GM21576 (cell line): Measurements from ENCODE around the gene RUNX2.
"Not testable (repeated sequence)": the region's sequence is repeated elsewhere in the genome, so short reads cannot be mapped to it uniquely, and the experiment has no call there.

Source experiments
- ATAC-seq: cut with Tn5 transposase; IDR thresholded peaks from one replicate; pipeline ENCODE4 v1.9.1; 2021; ENCODE audit warnings: mild to moderate bottlenecking, moderate library complexity; ENCODE audit not compliant: unreplicated experiment

RUNX2 gene

DNA sequence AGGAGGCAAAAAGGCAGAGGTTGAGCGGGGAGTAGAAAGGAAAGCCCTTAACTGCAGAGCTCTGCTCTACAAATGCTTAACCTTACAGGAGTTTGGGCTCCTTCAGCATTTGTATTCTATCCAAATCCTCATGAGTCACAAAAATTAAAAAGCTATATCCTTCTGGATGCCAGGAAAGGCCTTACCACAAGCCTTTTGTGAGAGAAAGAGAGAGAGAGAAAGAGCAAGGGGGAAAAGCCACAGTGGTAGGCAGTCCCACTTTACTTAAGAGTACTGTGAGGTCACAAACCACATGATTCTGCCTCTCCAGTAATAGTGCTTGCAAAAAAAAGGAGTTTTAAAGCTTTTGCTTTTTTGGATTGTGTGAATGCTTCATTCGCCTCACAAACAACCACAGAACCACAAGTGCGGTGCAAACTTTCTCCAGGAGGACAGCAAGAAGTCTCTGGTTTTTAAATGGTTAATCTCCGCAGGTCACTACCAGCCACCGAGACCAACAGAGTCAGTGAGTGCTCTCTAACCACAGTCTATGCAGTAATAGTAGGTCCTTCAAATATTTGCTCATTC lies at the start of gene RUNX2:
Gene RUNX2 (plus strand): TSS at position 375 of the 567 bp plus-strand sequence. CDS start 397 bp downstream, outside the sequence.
- no peak for ATAC-seq

DNA sequence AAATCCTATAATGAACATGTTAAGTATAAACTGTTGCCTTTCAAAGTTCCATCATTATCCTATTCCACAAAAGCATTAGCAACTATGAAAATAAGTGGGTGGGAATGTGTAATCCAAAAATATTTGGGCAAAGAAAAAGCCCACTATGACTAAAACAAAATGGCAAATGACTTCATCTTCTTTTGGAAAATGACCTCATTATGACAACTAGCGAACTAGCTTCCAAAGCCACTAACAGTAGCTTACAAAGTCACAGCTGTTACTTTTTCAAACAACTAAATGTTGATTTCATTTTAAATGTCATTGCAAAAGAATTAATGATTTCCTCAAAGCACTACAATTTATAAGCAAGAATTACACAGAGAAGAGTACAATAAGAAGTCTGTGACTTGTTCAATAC lies 49.8 kb upstream of the RUNX2 start:
- no peak for ATAC-seq

DNA sequence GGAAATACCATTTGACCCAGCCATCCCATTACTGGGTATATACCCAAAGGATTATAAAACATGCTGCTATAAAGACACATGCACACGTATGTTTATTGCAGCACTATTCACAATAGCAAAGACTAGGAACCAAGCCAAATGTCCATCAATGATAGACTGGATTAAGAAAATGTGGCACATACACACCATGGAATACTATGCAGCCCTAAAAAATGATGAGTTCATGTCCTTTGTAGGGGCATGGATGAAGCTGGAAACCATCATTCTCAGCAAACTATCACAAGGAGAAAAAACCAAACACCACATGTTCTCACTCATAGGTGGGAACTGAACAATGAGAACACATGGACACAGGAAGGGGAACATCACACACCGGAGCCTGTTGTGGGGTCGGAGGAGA lies 41.4 kb upstream of the RUNX2 start:
- not testable (repeated sequence) for ATAC-seq

DNA sequence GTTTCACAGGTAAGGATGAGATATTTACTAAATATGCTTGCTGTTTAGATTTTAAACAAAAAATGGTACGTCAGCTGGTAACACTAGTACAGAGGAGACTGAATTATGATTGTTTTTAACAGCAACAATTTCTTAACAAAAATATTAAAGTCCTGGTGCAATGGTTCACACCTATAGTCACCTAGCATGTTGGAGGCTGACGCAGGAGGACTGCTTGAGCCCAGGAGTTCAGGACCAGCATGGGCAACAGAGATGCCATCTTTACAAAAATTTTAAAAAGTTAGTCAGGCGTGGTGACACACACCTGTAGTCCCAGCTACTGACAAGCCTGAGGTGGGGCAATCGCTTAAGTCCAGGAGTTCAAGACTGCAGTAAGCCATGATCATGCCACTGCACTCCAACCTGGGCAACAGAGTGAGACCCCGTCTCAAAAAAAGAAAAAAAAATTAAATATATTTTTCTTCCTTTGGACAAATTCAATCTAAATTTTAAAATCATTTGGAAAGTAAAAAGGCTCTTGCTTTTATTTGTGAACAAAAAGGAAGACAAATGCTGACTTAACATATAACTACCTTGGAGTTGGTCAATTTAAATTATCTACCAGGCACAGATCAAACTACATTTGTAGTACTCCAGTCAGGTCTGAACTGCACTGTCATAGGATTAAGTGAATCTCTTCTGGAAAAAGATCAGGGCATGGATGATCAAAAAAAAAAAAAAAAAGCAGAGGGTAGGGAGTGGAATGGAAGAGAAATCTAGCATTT lies 38.2 kb upstream of the RUNX2 start:
- ATAC-seq: no peak

DNA sequence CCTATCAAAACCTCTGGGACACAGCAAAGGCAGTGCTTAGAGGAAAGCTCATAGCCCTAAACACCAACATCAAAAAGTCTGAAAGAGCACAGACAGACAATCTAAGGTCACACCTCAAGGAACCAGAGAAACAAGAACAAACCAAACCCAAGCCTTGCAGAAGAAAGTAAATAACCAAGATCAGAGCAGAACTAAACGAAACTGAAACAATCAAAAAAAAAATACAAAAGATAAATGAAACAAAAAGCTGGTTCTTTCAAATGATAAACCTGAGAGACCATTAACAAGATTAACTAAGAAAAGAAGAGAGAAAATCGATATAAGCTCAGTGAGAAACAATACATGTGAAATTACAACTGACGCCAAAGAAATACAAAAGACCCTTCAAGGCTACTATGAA lies 34.8 kb upstream of the RUNX2 start:
- ATAC-seq: no peak

DNA sequence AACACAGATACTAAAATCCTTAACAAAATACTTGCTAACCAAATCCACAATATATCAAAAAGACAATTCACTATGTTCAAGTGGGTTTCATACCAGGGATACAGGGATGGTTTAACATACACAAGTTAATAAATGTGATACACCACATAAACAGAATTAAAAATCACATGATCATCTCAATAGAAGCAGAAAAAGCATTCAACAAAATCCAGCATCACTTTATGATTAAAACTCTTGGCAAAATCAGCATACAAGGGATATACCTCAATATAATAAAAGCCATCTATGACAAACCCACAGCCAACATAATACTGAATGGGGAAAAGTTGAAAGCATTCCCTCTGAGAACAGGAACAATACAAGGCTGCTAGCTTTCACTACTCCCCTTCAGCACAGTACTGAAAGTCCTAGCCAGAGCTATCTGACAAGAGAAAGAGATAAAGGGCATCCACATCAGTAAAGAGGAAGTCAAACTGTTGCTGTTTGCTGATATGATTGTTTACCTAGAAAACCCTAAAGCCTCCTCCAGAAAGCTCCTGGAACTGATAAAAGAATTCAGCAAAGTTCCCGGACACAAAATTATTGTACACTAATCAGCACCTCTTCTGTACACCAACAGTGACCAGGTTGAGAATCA lies 33.9 kb upstream of the RUNX2 start:
- not testable (repeated sequence) for ATAC-seq

DNA sequence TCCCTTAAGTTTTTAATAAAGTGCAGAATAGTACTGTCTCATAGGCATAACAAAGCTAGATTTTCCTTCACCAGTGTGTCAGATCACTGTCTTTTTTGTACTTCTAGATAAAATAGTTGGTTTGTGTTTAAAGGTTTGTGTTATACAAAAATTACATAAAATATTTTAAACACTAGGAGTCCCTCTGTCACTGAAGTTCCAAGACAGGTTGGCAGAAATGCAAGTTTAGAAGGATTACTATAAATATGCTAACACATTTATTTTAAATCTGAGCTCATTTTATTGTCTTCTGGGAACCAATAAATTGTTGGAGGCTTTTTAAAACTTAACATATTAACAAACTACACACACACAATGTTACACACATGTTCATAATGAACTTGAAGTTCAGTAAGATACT lies 30.8 kb upstream of the RUNX2 start:
- no peak for ATAC-seq

DNA sequence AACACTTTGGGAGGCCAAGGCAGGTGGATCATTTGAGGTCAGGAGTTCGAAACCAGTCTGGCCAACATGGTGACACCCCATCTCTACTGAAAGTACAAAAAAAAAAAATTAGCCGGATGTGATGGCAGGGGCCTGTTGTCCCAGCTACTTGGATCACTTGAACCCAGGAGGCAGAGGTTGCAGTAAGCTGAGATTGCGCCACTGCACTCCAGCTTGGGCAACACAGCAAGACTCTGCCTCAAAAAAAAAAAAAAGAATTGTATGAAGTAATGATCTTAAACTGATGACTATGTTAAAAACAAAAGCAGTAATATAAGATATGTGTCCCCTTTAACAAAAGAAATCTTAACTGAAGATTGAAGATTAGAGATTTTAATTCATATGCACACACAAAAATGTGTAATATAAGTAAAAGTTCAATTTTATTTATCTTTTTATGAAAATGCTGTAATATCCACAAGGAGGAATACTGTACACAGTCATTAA lies 29.0 kb upstream of the RUNX2 start:
- ATAC-seq: no peak

DNA sequence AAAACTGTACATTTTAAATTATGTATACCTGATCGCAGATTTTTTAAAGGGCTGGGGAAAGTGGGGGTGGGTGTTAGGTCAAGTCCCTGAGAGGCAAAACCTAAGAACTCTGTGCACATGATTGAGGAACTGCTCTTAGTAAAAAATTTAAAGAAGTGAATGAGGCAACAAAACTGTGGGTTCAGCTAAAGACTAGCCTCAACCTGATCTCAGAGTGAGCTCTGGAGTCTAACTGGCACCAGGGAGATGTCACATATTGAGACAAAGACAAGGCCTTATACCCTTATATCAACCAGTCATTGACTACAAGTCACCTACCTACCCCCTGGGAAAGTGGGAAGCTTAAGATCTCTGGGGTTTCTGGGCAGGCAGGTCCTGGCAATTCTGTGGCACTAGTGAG lies 27.4 kb upstream of the RUNX2 start:
- ATAC-seq: no peak

DNA sequence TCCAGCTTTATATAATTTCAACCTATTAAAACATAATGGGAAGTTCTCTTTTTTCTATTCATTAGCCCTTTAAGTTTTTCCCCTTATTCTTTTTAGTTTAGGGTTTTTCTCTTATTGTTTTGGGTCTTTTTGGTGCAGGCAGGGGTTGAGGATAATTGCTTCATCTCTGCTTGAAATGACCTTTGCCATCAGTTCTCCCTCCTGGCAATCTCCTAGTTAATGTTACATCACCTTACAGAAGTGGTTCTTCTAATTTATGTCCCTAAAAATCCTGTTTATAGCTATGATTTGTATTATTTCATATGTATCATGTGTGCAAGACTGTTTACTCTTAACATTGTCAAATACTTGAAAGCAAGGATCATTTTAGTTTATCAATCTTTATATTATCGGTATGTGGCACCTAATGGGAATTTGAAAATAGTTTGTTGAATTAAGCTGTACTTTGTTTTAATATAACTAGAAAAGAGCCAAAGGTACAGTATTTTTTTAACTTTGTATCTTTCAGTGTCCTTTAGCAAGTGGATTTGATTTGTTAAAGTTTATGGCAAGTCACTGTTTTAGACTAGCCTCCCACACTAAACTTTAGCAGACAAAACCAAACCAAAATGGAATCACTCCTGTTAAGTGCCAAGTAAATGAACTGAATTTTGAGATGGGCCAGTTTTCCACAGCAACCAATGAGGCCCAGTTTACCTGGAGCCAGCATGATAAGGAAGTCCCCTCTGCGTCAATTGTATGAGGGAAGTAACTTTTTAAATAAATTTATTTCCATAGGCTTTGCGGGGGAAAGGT lies 26.6 kb upstream of the RUNX2 start:
- ATAC-seq: no peak

DNA sequence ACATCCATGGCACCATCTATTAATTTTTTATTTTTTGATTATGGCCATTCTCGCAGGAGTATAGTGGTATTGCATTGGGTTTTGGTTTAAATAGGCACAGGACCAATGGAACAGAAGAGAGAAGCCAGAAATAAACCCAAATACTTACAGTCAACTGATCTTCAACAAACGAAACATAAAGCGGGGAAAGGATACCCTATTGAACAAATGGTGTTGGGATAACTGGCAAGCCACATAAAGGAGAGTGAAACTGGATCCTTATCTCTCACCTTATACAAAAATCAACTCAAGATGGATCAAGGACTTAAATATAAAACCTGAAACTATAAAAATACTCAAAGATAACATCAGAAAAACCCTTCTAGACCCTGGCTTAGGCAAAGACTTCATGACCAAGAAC lies 25.3 kb upstream of the RUNX2 start:
- ATAC-seq: no peak

DNA sequence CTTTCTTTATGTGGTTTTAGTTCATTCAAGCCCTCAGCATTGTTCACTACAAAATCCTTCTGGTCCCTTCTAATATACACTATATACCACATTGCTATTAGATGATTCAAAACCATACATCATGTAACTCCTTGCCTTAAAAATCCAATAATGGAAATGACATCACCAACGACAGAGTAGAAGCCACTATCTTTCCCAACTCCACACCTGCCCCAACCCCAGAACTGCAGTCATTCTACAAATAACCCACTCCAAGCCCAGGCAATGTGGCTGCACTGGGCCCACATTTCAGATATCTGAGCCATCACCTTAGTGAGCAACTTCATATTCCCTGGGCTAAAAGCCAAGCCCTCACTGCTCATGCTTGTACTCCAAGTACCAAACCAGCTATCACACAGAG lies 22.6 kb upstream of the RUNX2 start:
- no peak for ATAC-seq

DNA sequence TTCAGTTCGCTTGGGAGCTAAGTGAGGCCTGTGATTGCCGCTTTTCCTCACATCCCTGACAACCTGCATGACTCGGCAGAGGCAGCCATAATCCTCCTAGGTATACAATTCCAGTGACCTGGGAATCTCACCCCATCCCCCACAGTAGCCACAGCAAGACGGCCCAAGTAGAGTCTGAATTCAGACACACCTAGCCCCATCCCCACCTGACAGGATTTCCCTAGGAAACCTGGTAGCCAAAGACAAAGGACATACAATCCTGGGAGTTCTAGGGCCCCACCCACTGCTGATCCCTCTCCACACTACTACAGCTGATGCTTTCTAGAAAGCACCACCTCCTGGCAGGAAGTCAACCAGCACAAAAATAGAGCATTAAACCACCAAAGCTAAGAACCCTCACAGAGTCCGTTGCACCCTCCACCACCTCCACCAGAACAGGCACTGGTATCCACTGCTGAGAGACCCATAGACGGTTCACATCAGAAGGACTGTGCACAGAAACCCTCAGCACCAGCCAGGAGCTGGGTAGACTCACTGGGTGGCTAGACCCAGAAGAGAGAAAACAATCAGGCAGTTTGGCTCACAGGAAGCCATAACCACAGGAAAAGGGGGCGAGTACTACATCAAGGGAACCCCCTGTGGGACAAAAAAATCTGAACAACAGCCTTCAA lies 17.9 kb upstream of the RUNX2 start:
- ATAC-seq: no peak

DNA sequence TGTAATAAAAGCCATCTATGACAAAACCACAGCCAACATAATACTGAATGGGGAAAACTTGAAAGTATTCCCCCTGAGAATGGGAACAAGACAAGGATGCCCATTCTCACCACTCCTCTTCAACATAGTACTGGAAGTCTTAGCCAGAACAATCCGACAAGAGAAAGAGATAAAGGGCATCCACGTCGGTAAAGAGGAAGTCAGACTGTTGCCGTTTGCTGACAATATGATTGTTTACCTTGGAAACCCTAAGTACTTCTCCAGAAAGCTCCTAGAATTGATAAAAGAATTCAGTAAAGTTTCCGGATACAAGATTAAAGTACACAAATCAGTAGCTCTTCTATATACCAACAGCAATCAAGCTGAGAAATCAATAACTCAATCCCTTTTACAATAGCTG lies 14.0 kb upstream of the RUNX2 start:
- no peak for ATAC-seq

DNA sequence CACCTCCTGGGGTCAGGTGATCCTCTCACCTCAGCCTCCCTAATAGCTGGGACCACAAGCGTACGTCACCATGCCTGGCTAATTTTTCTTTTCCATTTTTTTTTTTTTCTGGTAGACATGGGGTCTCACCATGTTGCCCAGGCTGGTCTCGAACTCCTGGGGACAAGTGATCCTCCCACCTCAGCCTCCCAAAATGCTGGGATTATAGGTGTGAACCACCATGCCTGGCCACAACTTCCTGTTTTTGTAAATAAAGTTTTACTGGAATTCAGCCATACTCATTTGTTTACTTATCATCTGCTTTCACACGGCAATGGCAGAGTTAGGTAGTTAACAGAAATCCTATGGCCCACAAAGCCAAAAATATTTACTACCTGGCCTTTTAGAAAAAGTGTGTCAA lies 7.8 kb upstream of the RUNX2 start:
- no peak for ATAC-seq

DNA sequence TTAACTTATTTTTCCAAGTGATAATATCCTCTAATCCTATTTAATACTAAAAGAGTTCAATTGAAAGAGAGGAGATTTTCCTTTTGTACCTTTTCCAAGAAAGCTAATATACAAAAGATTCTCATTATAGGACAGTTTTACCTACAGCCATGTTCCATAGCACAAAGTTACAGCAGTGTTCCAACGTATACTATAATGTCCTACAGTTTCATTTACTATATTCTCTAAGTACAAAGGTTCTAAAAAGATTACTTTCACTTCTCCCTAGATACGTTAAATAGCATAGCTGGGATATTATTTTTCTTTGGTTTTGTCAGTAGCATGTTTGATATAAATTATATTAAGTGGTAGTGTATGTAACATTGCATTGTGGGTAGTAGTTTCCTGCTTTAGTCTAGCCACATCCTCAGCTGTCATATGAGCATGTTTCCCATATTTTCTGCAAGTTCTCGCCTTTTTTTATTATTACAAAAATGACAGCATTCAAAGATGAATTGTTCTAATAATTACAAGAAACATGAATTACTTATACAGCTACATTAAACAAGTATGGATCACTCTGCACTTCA lies 4.4 kb upstream of the RUNX2 start:
- ATAC-seq: no peak

DNA sequence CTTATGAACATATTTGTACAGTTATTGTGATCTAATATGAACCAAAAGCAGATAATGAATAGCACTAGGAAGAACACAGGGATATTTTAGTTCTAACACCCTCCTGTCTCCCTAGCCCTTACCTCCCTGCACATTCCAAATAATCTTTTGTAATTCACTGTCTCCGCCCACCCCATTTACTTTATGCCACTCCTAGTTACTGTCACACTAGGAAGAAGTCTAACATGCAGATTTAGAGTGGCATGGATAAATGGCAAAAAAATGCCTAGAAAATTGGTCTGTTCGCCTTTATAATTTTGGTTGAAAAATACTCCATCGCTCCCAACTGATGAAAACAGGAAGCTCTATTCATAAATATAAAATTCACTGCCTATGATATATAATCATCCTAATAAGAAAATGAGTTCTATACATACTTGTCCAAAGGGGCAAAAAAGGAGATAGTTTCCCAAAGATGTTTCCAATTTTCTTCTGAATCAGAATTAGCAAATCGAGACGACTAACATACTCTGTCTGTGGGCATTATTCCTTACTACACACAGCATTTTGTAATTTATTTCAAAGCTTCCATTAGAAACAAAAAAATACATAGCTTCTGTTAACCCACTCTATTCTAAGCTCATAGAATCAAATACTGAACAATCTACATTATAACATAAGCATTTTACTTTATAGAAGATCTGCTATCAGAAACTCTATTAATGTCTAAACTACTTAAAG lies 1.3 kb upstream of the RUNX2 start:
- ATAC-seq: no peak

DNA sequence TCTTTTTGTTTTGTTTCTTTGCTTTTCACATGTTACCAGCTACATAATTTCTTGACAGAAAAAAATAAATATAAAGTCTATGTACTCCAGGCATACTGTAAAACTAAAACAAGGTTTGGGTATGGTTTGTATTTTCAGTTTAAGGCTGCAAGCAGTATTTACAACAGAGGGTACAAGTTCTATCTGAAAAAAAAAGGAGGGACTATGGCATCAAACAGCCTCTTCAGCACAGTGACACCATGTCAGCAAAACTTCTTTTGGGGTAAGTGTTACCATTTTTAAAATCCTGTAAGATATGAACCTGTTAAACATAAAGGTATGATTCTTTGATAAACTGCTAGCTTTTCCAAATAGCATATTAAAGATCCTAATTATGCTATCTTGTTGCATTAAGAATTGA lies 393 bp downstream of the RUNX2 start:
- no peak for ATAC-seq

DNA sequence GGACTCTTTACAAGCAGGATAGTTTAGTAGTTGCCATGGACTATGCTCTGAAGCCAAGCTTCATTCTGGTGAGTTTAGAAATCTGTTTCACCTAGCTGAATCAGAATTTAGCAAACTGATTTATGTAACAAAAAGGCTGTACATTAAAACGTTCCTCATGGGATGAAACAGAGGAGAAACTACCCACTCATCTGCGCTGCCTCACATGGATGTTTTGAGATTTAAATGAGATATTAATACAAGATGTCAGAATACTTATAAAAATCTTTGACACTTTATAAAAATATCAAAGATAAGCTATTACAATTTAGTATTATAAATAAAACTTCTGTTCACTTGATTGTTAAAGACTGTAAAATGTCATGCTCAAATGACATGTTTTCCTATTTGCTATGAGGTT lies 16.8 kb downstream of the RUNX2 start:
- no peak for ATAC-seq

DNA sequence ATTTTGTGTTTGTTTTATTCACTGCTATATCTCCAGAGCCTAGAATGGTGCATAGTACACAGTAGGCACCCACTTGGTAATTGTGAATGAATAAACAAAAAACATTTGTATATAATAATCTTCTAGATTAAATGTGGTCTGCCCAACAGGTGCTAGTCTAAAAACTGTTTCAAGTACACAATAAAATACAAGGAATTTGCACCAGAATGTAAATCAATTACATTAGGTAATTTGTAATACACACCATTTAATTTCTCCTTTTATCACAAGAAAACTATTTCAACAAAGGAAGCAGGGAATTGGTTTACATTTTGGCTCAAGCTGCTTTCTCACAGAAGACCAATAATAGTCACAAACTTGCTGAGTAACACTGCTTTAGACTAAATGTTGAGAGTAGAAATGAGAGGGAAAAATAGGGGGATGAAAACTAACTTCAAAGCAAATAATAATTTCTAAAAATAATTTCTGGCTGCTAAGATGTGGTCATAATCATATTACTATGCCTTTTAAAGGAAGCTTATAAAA lies 22.1 kb downstream of the RUNX2 start:
- ATAC-seq: no peak
